H9 (cell line): ENCODE results near the gene ACAP2. TPM values are rescaled to one million over a fixed set of nuclear protein-coding genes. Genes with fewer than 3 reads are reported as not detected.

Experiments
- DNase-seq: peaks from one replicate; pipeline ENCODE4 v3.0.0-alpha.2; 2017
- H2AFZ ChIP-seq: one replicate; pipeline ENCODE4 v1.6.1; 2013; ENCODE audit warnings: mild to moderate bottlenecking, low read length, control low read depth, moderate library complexity
- H2AK5ac ChIP-seq: 2 replicates; pipeline ENCODE4 v1.6.1; 2013; ENCODE audit warnings: low read length, control low read depth, mixed read lengths; ENCODE audit not compliant: insufficient read length
- H2BK120ac ChIP-seq: one replicate; pipeline ENCODE4 v1.6.1; 2013; ENCODE audit warnings: low read depth, mild to moderate bottlenecking, low read length, control low read depth, inconsistent platforms; ENCODE audit not compliant: poor library complexity, severe bottlenecking
- H2BK12ac ChIP-seq: 2 replicates; pipeline ENCODE4 v1.6.1; 2013; ENCODE audit warnings: low read length, control low read depth, mixed read lengths, low read depth; ENCODE audit not compliant: insufficient read length
- H2BK15ac ChIP-seq: 2 replicates; pipeline ENCODE4 v1.6.1; 2013; ENCODE audit warnings: low read depth, low read length, control low read depth
- H2BK20ac ChIP-seq: one replicate; pipeline ENCODE4 v1.6.1; 2013; ENCODE audit warnings: low read depth, mild to moderate bottlenecking, low read length, control low read depth, inconsistent platforms; ENCODE audit not compliant: poor library complexity, severe bottlenecking
- H2BK5ac ChIP-seq: 2 replicates; pipeline ENCODE4 v1.6.1; 2013; ENCODE audit warnings: low read length, control low read depth, mixed read lengths; ENCODE audit not compliant: insufficient read length
- H3K14ac ChIP-seq: 2 replicates; pipeline ENCODE4 v1.6.1; 2013; ENCODE audit warnings: low read length, control low read depth; ENCODE audit not compliant: insufficient read depth
- H3K18ac ChIP-seq: 2 replicates; pipeline ENCODE4 v1.6.1; 2013; ENCODE audit warnings: low read depth, mild to moderate bottlenecking, mixed read lengths, low read length, control low read depth; ENCODE audit not compliant: insufficient read length
- H3K23ac ChIP-seq: 2 replicates; pipeline ENCODE4 v1.6.1; 2013; ENCODE audit warnings: low read length, control low read depth, mixed read lengths, low read depth; ENCODE audit not compliant: insufficient read length
- H3K23me2 ChIP-seq: 2 replicates; pipeline ENCODE4 v1.6.1; 2013; ENCODE audit warnings: low read depth, mild to moderate bottlenecking, mixed read lengths, low read length, control low read depth; ENCODE audit not compliant: insufficient read length, poor library complexity, severe bottlenecking
- H3K27ac ChIP-seq: 2 replicates; pipeline ENCODE4 v1.5.1; 2013; ENCODE audit warnings: low read length, control low read depth, mixed read lengths, low read depth; ENCODE audit not compliant: insufficient read length
- H3K27me3 ChIP-seq: 2 replicates; pipeline ENCODE4 v1.6.1; 2013; ENCODE audit warnings: low read length, control low read depth, inconsistent platforms; ENCODE audit not compliant: insufficient read depth
- H3K4ac ChIP-seq: 2 replicates; pipeline ENCODE4 v1.6.1; 2013; ENCODE audit warnings: low read depth, mild to moderate bottlenecking, control low read depth, inconsistent platforms, low read length, moderate library complexity
- H3K4me1 ChIP-seq: 2 replicates; pipeline ENCODE4 v1.6.1; 2013; ENCODE audit warnings: low read length, control low read depth, inconsistent platforms; ENCODE audit not compliant: insufficient read depth
- H3K4me2 ChIP-seq: 2 replicates; pipeline ENCODE4 v1.6.1; 2013; ENCODE audit warnings: low read length, control low read depth, mixed read lengths; ENCODE audit not compliant: insufficient read length, insufficient read depth
- H3K56ac ChIP-seq: 2 replicates; pipeline ENCODE4 v1.6.1; 2013; ENCODE audit warnings: low read depth, mild to moderate bottlenecking, mixed read lengths, low read length, control low read depth; ENCODE audit not compliant: insufficient read length
- H3K79me1 ChIP-seq: 2 replicates; pipeline ENCODE4 v1.6.1; 2013; ENCODE audit warnings: low read depth, mild to moderate bottlenecking, moderate library complexity, low read length, control low read depth, inconsistent platforms; ENCODE audit not compliant: insufficient read depth, poor library complexity, severe bottlenecking
- H3K79me2 ChIP-seq: 2 replicates; pipeline ENCODE4 v1.6.1; 2013; ENCODE audit warnings: low read length, control low read depth, inconsistent platforms; ENCODE audit not compliant: insufficient read depth
- H3K9ac ChIP-seq: 2 replicates; pipeline ENCODE4 v1.6.1; 2013; ENCODE audit warnings: low read length, control low read depth, mixed read lengths; ENCODE audit not compliant: insufficient read length; ENCODE audit errors: extremely low read depth
- H3K9me3 ChIP-seq: one replicate; pipeline ENCODE4 v1.6.1; 2013; ENCODE audit warnings: low read depth, low read length, inconsistent platforms; ENCODE audit not compliant: control insufficient read depth
- H3T11ph ChIP-seq: one replicate; pipeline ENCODE4 v1.6.1; 2013; ENCODE audit warnings: mild to moderate bottlenecking, low read length, control low read depth, inconsistent platforms
- H4K20me1 ChIP-seq: one replicate; pipeline ENCODE4 v1.6.1; 2013; ENCODE audit not compliant: control insufficient read depth, insufficient read length, insufficient read depth
- H4K5ac ChIP-seq: 2 replicates; pipeline ENCODE4 v1.6.1; 2013; ENCODE audit warnings: low read depth, mild to moderate bottlenecking, mixed read lengths, low read length, control low read depth; ENCODE audit not compliant: insufficient read length
- H4K8ac ChIP-seq: replicated peaks from 2 replicates; pipeline ENCODE4 v1.6.1; 2013; ENCODE audit warnings: low read length, control low read depth, mixed read lengths, low read depth; ENCODE audit not compliant: insufficient read length
- H4K91ac ChIP-seq: 2 replicates; pipeline ENCODE4 v1.6.1; 2013; ENCODE audit warnings: low read depth, mild to moderate bottlenecking, moderate library complexity, mixed read lengths, low read length, control low read depth; ENCODE audit not compliant: insufficient read length
- H3K27ac Mint-ChIP-seq, 3 experiments: 2 replicates in 2 of 3; 3 replicates in 1 of 3; pipeline ENCODE4 v1.8.0; 2020 to 2021; ENCODE audit warnings: mixed read lengths in 3 of 3, mild to moderate bottlenecking in 1 of 3, moderate library complexity in 1 of 3
- H3K27me3 Mint-ChIP-seq: 2 replicates; pipeline ENCODE4 v1.8.0; 2021; ENCODE audit warnings: low read depth, mild to moderate bottlenecking, moderate library complexity, mixed read lengths
- H3K36me3 Mint-ChIP-seq, 3 experiments: 2 replicates in 2 of 3; 3 replicates in 1 of 3; pipeline ENCODE4 v1.8.0; 2020 to 2021; ENCODE audit warnings: low read depth in 3 of 3, mixed read lengths in 3 of 3; ENCODE audit not compliant: insufficient read depth in 1 of 3
- H3K4me1 Mint-ChIP-seq, 2 experiments: 2 replicates each; pipeline ENCODE4 v1.8.0; 2020; ENCODE audit warnings: mixed read lengths in 2 of 2
- H3K4me3 Mint-ChIP-seq, 2 experiments: 2 replicates in 1 of 2; 3 replicates in 1 of 2; pipeline ENCODE4 v1.8.0; 2020 to 2021; ENCODE audit warnings: mild to moderate bottlenecking in 2 of 2, mixed read lengths in 2 of 2, moderate library complexity in 1 of 2
- H3K9me3 Mint-ChIP-seq, 2 experiments: 2 replicates in 1 of 2; 3 replicates in 1 of 2; pipeline ENCODE4 v1.8.0; 2020; ENCODE audit warnings: mild to moderate bottlenecking in 2 of 2, mixed read lengths in 2 of 2, moderate library complexity in 1 of 2
- CTCF ChIP-seq: fragments of 200-600 bp; sonication (generic); conservative IDR thresholded peaks from 3 replicates; pipeline ENCODE4 v1.8.0; 2021; ENCODE audit warnings: antibody characterized with exemption, mild to moderate bottlenecking
- WGBS: extraction: QIAGEN DNeasy Blood & Tissue Kit; methylation state at CpG from one replicate; pipeline ENCODE4 v1.1.7; 2013; ENCODE audit warnings: missing lambda C conversion rate, low lambda C conversion rate, mixed read lengths; ENCODE audit not compliant: insufficient read length; ENCODE audit errors: extremely low coverage; 5-methylcytosine and 5-hydroxymethylcytosine counted together
- total RNA-seq: library from RNA; stranded (reverse); gene quantifications from 2 replicates; pipeline ENCODE4 v1.2.1, GENCODE V29; 2021

The ACAP2 gene
- total RNA-seq, 1 experiment from 2014 or later, result 30.8 TPM

GRCh38 chr3:195270817-195271409 is 171.9 kb downstream of the ACAP2 start, which contains the start of gene XXYLT1:
XXYLT1 (minus strand) TSS chr3:195271159; CDS start chr3:195271058, 101 bp downstream.
- Histone ChIP-seq H4K20me1 (no peaks in the 10 kb centered on the region), H3K23ac (no peak within 1 kb of the TSS), H2BK12ac (no peak within 1 kb of the TSS), H3K56ac (no peak within 1 kb of the TSS), H2AK5ac (no peak within 1 kb of the TSS), H3K27ac (no peak within 1 kb of the TSS), H3K23me2 (peaks cover 12% of the 10 kb centered on the region), H2BK15ac (no peak within 1 kb of the TSS; the same call in 1 of the 2 replicates), H3K14ac (peak within 1 kb of the TSS; percentile 64), H3T11ph (no peak within 1 kb of the TSS), H2BK5ac (no peak within 1 kb of the TSS), H4K5ac (no peak within 1 kb of the TSS), H3K9ac (peak within 1 kb of the TSS; percentile 59), H3K79me1 (peaks cover 7% of the 10 kb centered on the region), H3K4me1 (peaks cover 3% of the 10 kb centered on the region; the same call in 1 of the 2 replicates), H3K4ac (no peak within 1 kb of the TSS), H3K4me2 (peak within 1 kb of the TSS; percentile 89), H3K9me3 (no peaks in the 10 kb centered on the region), H2BK20ac (no peak within 1 kb of the TSS), H3K18ac (peak within 1 kb of the TSS; percentile 90), H4K8ac (no peak within 1 kb of the TSS), H3K79me2 (peaks cover 15% of the 10 kb centered on the region), H4K91ac (no peak within 1 kb of the TSS), H3K27me3 (no peaks in the 10 kb centered on the region), H2AFZ (no peak within 1 kb of the TSS), H2BK120ac (no peak within 1 kb of the TSS)
- Mint-ChIP-seq H3K4me3 (peak within 1 kb of the TSS; percentile 78 to 92), H3K4me1 (peaks cover 16 to 18% of the 10 kb centered on the region in 2 experiments), H3K27me3 (no peaks in the 10 kb centered on the region; the same call in 1 of the 2 replicates), H3K36me3 (peaks cover 10 to 25% (median 25%) of the 10 kb centered on the region in 3 experiments), H3K27ac (peak within 1 kb of the TSS in 2 of 3 experiments; percentile 83 to 86; a peak in 5 of 7 replicates), H3K9me3 (no peaks in the 10 kb centered on the region)
- no CpG with 5 or more reads among the region's 75 CpGs for WGBS
- peak; percentile 63 for TF ChIP-seq CTCF
- DNase-seq, result peak; percentile 92
